GM12878 (cell line): ENCODE results near the gene PTBP1. TPM values are rescaled to one million over a fixed set of nuclear protein-coding genes. Genes with fewer than 3 reads are reported as not detected.

Source experiments
- ATAC-seq: fragments of 200-7000 bp; cut with Tn5 transposase; 3 replicates; pipeline ENCODE4 v1.9.1; 2020; ENCODE audit warnings: mild to moderate bottlenecking, moderate library complexity
- BruUV-seq: library from RNA; stranded (reverse); fragments of 400-500 nt; replicated peaks from 2 replicates; lab custom pipeline; 2021; lab: Mats Ljungman, UMichigan
- CTCF ChIA-PET: fragments of 300-600 bp; sonication (Branson Sonifier 250); formaldehyde crosslinking; extraction: SDS; loops from one replicate; lab custom pipeline; 2021; ENCODE audit warnings: inconsistent platforms; lab: Yijun Ruan, JAX
- POLR2A ChIA-PET: fragments of 350-600 bp; formaldehyde crosslinking; extraction: SDS; loops from one replicate; lab custom pipeline; 2021; ENCODE audit warnings: inconsistent platforms; lab: Charles Lee
- RAD21 ChIA-PET: fragments of 300-600 bp; sonication (Branson Sonifier 250); formaldehyde crosslinking; loops from one replicate; lab custom pipeline; 2023; ENCODE audit warnings: antibody characterized with exemption; ENCODE audit not compliant: unreplicated experiment; lab: Charles Lee
- SMC1A ChIA-PET: fragments of 300-600 bp; sonication (Branson Sonifier 250); formaldehyde crosslinking; loops from one replicate; lab custom pipeline; 2023; ENCODE audit not compliant: unreplicated experiment, uncharacterized antibody; lab: Charles Lee
- DNase-seq: peaks from one replicate; pipeline ENCODE4 v3.0.0-alpha.2; 2011; ENCODE audit warnings: low read depth, low spot score
- FAIRE-seq: peaks from 3 replicates; lab custom pipeline; 2011; peaks lifted over from hg19 to GRCh38; lab: Jason Lieb, UNC
- H2AFZ ChIP-seq: 2 replicates; pipeline ENCODE4 v1.6.0; 2011; ENCODE audit warnings: low read depth, low read length, control low read depth; ENCODE audit not compliant: control insufficient read depth
- H3K27ac ChIP-seq: 2 replicates; pipeline ENCODE4 v1.5.1; 2011; ENCODE audit warnings: control low read depth; ENCODE audit not compliant: control insufficient read depth, insufficient read depth
- H3K27me3 ChIP-seq, 2 experiments: replicated peaks in 1 of 2; 2 replicates each; pipeline versions ENCODE4 v1.6.0 to v1.6.1; 2011; ENCODE audit warnings: low read length in 1 of 2; ENCODE audit not compliant: control insufficient read depth in 2 of 2, insufficient read depth in 2 of 2
- H3K36me3 ChIP-seq, 2 experiments: 2 replicates each; pipeline ENCODE4 v1.5.1; 2011; ENCODE audit warnings: low read length in 1 of 2; ENCODE audit not compliant: control insufficient read depth in 2 of 2, insufficient read depth in 2 of 2
- H3K4me1 ChIP-seq: 2 replicates; pipeline ENCODE4 v1.6.1; 2011; ENCODE audit warnings: mild to moderate bottlenecking, low read length, moderate library complexity, mixed read lengths; ENCODE audit not compliant: control insufficient read depth, insufficient read depth
- H3K4me2 ChIP-seq: 2 replicates; pipeline ENCODE4 v1.6.0; 2011; ENCODE audit warnings: control low read depth; ENCODE audit not compliant: control insufficient read depth, insufficient read depth
- H3K4me3 ChIP-seq: fragments of 200-600 bp; sonication (generic); 2 replicates; pipeline ENCODE4 v1.5.1; 2016
- H3K79me2 ChIP-seq: 2 replicates; pipeline ENCODE4 v1.6.0; 2011; ENCODE audit warnings: low read length; ENCODE audit not compliant: control insufficient read depth, insufficient read depth
- H3K9ac ChIP-seq: 2 replicates; pipeline ENCODE4 v1.8.0; 2011; ENCODE audit warnings: low read length, control low read depth, mixed read lengths; ENCODE audit not compliant: control insufficient read depth, insufficient read depth
- H3K9me3 ChIP-seq: replicated peaks from 3 replicates; pipeline ENCODE4 v1.5.1; 2011; ENCODE audit warnings: mild to moderate bottlenecking, low read length; ENCODE audit not compliant: control insufficient read depth, insufficient read depth
- H4K20me1 ChIP-seq: 2 replicates; pipeline ENCODE4 v1.6.0; 2011; ENCODE audit not compliant: control insufficient read depth, insufficient read depth
- WGBS: methylation state at CpG from one replicate; pipeline ENCODE4 v1.1.6; 2016; ENCODE audit warnings: low lambda C conversion rate; ENCODE audit not compliant: insufficient replicate concordance, insufficient coverage; ENCODE audit errors: missing lambda C conversion rate; 5-methylcytosine and 5-hydroxymethylcytosine counted together
- in situ Hi-C: fragments of 300-500 bp; cut with MboI; formaldehyde crosslinking; loops from 9 replicates; pipeline ENCODE4 v1.14.3; 2018; ENCODE audit warnings: mixed read lengths
- intact Hi-C: fragments of 100-400 bp; cut with micrococcal nuclease; formaldehyde crosslinking; loops from one replicate; pipeline ENCODE4 v1.14.2; 2022; ENCODE audit not compliant: unreplicated experiment
- polyA plus RNA-seq, 11 experiments: library from polyadenylated mRNA; depleted of rRNA in 4 of 11; unstranded in 6 of 11; stranded (reverse) in 5 of 11; fragments of >200 nt; fragmentation: Nextera tagmentation in 4 of 11; fragmentation: Illumina TruSeq in 1 of 11; extraction: Ambion mirVana in 4 of 11; extraction: Trizol in 1 of 11; gene quantifications; 1 replicate in 1 of 11; 2 replicates in 10 of 11; pipeline versions ENCODE4 v1.2.1 to v1.2.3, GENCODE V29; 2011 to 2016; ENCODE audit warnings: inconsistent platforms in 2 of 11, missing spikeins in 2 of 11, low read depth in 1 of 11
- total RNA-seq, 4 experiments: library from RNA; depleted of rRNA in 3 of 4; stranded (reverse); fragments of >200 nt in 3 of 4; fragmentation: Illumina TruSeq in 1 of 4; extraction: Trizol in 1 of 4; gene quantifications; 2 replicates each; pipeline versions ENCODE4 v1.2.1 to v1.2.3, GENCODE V29; 2013 to 2021
- TF ChIP-seq, protein P1 (sequence below): fragments of 450-650 bp; IDR thresholded peaks from 2 replicates; pipeline ENCODE4 v1.6.1; 2016; ENCODE audit warnings: mild to moderate bottlenecking, moderate library complexity, borderline replicate concordance

PTBP1 gene
- total and polyA plus RNA-seq, 10 of the 15 experiments (the other 5 are each of a cell fraction or from before 2014, with no cell fraction given): 13.1 to 532 (median 217) TPM

DNA sequence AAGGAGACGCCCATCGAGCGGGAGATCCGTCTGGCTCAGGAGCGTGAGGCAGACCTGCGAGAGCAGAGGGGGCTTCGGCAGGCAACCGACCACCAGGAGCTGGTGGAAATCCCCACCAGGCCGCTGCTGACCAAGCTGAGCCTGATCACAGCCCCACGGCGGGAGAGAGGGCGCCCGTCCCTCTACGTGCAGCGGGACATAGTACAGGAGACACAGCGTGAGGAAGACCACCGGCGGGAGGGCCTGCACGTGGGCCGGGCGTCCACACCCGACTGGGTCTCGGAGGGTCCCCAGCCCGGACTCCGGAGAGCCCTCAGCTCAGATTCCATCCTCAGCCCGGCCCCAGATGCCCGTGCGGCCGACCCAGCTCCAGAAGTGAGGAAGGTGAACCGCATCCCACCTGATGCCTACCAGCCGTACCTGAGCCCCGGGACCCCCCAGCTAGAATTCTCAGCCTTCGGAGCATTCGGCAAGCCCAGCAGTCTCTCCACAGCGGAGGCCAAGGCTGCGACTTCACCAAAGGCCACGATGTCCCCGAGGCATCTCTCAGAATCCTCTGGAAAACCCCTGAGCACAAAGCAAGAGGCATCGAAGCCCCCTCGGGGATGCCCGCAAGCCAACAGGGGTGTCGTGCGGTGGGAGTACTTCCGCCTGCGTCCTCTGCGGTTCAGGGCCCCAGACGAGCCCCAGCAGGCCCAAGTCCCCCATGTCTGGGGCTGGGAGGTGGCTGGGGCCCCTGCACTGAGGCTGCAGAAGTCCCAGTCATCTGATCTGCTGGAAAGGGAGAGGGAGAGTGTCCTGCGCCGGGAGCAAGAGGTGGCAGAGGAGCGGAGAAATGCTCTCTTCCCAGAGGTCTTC is 39.2 kb upstream of the PTBP1 start:
- Histone ChIP-seq H4K20me1 (no peaks in the 10 kb centered on the region), H2AFZ (no peak overlapping the region), H3K4me1 (no peaks in the 10 kb centered on the region), H3K9ac (no peak overlapping the region), H3K4me3 (no peak overlapping the region), H3K27ac (no peak overlapping the region), H3K4me2 (no peak overlapping the region), H3K79me2 (no peaks in the 10 kb centered on the region), H3K9me3 (peaks cover 7% of the 10 kb centered on the region; the same call in 1 of the 3 replicates), H3K27me3 (no peaks in the 10 kb centered on the region), H3K36me3 (no peaks in the 10 kb centered on the region)
- POLR2A ChIA-PET: no interaction called here
- in situ Hi-C loops (no loop called here), intact Hi-C loops (no loop called here)
- WGBS: 82% methylated on average over 50 of the region's 50 CpGs
- RAD21 ChIA-PET: no interaction called here
- DNase-seq: no peak
- SMC1A ChIA-PET: no interaction called here
- no peak for ATAC-seq
- CTCF ChIA-PET: no interaction called here
- no peak for FAIRE-seq
- TF ChIP-seq, protein P1, sequence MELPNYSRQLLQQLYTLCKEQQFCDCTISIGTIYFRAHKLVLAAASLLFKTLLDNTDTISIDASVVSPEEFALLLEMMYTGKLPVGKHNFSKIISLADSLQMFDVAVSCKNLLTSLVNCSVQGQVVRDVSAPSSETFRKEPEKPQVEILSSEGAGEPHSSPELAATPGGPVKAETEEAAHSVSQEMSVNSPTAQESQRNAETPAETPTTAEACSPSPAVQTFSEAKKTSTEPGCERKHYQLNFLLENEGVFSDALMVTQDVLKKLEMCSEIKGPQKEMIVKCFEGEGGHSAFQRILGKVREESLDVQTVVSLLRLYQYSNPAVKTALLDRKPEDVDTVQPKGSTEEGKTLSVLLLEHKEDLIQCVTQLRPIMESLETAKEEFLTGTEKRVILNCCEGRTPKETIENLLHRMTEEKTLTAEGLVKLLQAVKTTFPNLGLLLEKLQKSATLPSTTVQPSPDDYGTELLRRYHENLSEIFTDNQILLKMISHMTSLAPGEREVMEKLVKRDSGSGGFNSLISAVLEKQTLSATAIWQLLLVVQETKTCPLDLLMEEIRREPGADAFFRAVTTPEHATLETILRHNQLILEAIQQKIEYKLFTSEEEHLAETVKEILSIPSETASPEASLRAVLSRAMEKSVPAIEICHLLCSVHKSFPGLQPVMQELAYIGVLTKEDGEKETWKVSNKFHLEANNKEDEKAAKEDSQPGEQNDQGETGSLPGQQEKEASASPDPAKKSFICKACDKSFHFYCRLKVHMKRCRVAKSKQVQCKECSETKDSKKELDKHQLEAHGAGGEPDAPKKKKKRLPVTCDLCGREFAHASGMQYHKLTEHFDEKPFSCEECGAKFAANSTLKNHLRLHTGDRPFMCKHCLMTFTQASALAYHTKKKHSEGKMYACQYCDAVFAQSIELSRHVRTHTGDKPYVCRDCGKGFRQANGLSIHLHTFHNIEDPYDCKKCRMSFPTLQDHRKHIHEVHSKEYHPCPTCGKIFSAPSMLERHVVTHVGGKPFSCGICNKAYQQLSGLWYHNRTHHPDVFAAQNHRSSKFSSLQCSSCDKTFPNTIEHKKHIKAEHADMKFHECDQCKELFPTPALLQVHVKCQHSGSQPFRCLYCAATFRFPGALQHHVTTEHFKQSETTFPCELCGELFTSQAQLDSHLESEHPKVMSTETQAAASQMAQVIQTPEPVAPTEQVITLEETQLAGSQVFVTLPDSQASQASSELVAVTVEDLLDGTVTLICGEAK: no peak
- BruUV-seq: no TSS peak
